ENCODE measurements around the gene MARCHF4. TPM values are rescaled to one million over a fixed set of nuclear protein-coding genes. Genes with fewer than 3 reads are reported as not detected.

The MARCHF4 gene
- total and polyA plus RNA-seq, 8 donors: 0.19 to 4.1 (median 0.52) TPM

DNA sequence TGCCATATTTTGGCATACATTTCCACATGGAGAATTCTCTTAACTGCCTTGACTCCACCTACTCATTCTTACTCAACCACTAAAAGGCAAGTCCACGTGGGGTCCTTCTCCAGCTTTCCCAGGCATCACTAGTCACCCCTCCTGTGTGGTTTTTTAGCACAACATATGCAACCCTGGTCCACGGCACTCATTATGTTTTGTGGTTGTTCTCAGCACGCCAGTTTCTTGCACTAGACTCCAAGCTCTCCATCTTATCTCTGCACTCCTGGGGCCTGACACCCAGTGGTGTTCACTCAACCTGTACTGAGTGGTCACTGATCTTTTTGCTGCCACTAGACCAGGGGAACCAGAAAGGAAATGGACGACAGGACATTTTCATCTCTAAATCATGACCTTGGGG is 18.0 kb downstream of the MARCHF4 start:
- DNase-seq (no peak), FAIRE-seq (no peak), ATAC-seq (no peak)
- Histone ChIP-seq H3K36me3 (no peaks in the 10 kb centered on the region), H3K27me3 (no peaks in the 10 kb centered on the region), H3K9me3 (no peaks in the 10 kb centered on the region), H3K4me3 (no peak overlapping the region), H3K27ac (no peak overlapping the region), H3K4me1 (no peaks in the 10 kb centered on the region)
- 52 to 56% methylated on average over 4 of the region's 4 CpGs for WGBS, 2 donors
- TF ChIP-seq, protein P1, sequence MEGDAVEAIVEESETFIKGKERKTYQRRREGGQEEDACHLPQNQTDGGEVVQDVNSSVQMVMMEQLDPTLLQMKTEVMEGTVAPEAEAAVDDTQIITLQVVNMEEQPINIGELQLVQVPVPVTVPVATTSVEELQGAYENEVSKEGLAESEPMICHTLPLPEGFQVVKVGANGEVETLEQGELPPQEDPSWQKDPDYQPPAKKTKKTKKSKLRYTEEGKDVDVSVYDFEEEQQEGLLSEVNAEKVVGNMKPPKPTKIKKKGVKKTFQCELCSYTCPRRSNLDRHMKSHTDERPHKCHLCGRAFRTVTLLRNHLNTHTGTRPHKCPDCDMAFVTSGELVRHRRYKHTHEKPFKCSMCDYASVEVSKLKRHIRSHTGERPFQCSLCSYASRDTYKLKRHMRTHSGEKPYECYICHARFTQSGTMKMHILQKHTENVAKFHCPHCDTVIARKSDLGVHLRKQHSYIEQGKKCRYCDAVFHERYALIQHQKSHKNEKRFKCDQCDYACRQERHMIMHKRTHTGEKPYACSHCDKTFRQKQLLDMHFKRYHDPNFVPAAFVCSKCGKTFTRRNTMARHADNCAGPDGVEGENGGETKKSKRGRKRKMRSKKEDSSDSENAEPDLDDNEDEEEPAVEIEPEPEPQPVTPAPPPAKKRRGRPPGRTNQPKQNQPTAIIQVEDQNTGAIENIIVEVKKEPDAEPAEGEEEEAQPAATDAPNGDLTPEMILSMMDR (IDR thresholded peaks at IDR 0.05): no peak
- intact Hi-C loops (cut with DNase I): no loop called here

DNA sequence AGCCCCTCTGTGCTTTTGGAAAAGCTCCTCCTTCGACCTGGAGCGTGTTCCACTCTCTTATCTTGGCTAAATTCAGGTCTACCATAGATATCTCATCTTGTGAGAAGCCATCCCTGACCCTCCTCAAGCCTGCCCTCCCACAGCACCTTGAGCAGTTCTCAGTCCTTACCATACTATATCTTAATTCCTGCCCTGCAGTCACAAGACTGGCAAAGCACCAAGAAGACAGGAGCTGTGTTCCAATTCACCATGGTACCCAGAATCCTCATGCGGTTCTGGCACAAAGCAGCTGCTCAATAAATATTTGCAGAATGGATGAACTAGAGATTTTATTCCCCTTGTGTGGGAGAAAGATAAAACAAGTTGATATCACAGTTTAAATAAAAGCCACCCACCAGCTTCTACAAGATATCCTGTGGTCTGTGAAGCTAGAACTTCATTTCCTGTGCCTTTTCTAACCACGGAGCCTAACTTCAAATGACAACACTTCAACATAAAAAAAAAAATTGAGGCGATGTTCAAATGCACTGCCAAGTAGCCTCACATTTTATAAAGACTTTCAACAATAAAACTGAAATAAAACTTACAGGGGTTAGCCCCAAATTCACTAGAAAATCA is 19.5 kb downstream of the MARCHF4 start:
- ATAC-seq (no peak), FAIRE-seq (no peak), DNase-seq (no peak)
- no peak overlapping the region for H3K27ac ChIP-seq
- WGBS, 2 donors: 44 to 56% methylated on average over 5 of the region's 5 CpGs
- H3K27me3 ChIP-seq: no peaks in the 10 kb centered on the region
- no peaks in the 10 kb centered on the region for H3K36me3 ChIP-seq
- H3K4me1 ChIP-seq: no peaks in the 10 kb centered on the region
- no peak overlapping the region for H3K4me3 ChIP-seq
- intact Hi-C loops (cut with DNase I): no loop called here
- H3K9me3 ChIP-seq: no peaks in the 10 kb centered on the region
- TF ChIP-seq, protein P1 (IDR thresholded peaks at IDR 0.05): no peak

DNA sequence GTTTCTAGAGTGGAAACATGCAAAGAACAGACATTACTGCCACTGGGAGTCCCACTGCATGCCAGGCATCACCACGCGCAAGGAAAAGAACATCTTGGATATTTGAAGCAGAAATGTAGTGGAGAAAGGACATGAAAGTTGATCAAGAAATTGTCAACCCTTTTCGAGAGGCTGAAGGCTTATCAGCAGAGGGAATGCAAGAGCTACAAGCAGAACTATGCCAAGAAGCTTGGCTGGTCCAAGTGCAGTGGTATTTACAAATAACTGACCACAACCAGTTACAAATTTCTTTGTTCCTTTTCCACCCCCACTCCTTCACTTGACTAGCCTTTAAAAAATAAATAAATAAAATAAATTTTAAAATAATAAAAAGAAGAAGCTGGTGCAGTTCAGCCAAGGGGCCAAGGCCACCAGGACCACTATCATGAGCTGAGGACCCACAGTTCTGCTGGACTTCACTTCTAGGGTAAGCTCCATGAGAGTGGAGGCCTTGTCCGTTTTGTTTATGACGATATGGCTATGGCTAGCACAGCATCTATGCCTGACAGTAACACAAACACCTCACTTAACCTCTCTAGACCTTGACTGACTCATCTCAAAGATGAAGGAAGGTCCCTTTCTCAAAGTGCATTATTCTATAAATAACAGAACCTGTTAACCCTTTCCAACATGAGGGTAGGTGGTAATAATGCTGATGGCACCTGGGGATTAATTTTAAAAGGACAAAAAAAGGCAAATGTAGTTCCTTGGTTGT is 20.9 kb downstream of the MARCHF4 start:
- TF ChIP-seq, protein P1 (IDR thresholded peaks at IDR 0.05): no peak
- intact Hi-C loops (cut with DNase I): no loop called here
- Histone ChIP-seq H3K27ac (no peak overlapping the region), H3K4me1 (no peaks in the 10 kb centered on the region), H3K4me3 (no peak overlapping the region), H3K27me3 (no peaks in the 10 kb centered on the region), H3K9me3 (no peaks in the 10 kb centered on the region), H3K36me3 (no peaks in the 10 kb centered on the region)
- ATAC-seq (no peak), DNase-seq (no peak), FAIRE-seq (no peak)
- 79 to 83% methylated on average over 5 of the region's 5 CpGs for WGBS, 2 donors

DNA sequence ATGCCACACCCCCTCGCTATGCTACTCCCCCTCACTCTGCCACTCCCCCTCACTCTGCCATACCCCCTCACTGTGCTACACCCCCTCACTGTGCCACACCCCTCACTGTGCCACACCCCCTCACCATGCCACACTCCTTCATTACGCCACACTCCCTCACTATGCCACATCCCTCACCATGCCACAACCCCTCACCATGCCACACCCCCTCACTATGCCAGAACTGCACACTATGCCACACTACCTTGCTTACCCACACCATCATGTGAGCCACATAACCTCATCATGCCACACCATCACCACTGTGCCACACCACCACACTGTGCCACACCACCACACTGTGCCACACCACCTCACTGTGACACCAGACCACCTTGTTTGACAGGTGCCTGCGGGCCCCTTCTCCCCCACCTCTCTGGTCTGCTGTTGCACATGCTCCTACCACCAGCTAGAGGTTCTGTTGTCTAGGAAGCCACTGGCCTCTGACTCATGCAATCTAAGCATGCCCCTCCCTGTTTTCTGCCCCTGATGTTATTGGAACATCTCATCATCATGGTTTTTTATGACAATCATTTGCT is 22.0 kb downstream of the MARCHF4 start:
- Histone ChIP-seq H3K36me3 (no peaks in the 10 kb centered on the region), H3K9me3 (no peaks in the 10 kb centered on the region), H3K4me3 (no peak overlapping the region), H3K4me1 (no peaks in the 10 kb centered on the region), H3K27ac (no peak overlapping the region), H3K27me3 (no peaks in the 10 kb centered on the region)
- DNase-seq: no peak
- intact Hi-C loops (cut with DNase I): no loop called here
- FAIRE-seq: no peak
- peak in 2 of 4 donors; percentile 17 to 55 for ATAC-seq
- WGBS, 2 donors: 85 to 94% methylated on average over 3 of the region's 3 CpGs
- TF ChIP-seq, protein P1 (IDR thresholded peaks at IDR 0.05): no peak

DNA sequence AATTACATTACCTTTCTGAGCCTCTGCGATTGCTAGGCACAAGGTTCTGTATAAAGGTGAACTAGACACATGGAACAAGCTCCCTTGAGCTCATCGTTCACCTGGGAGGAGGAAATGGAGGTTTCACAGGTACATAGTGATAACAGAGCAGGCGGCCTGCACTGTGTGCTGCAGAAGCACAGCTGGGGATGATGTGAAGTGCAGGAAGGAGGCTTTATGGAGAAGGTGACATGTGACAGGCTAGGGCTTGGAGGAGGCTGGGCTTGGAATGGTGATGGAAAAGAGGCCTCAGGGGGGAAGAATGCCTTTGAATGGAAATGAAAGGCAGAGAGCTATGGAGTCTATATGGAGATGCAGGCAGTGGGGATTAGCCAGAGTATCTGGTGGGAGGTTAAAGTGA is 22.9 kb downstream of the MARCHF4 start:
- ATAC-seq (peak in 2 of 4 donors; percentile 32 to 64), FAIRE-seq (no peak), DNase-seq (no peak)
- no peak overlapping the region for H3K4me3 ChIP-seq
- H3K4me1 ChIP-seq: no peaks in the 10 kb centered on the region
- 49 to 56% methylated on average over 3 of the region's 3 CpGs for WGBS, 2 donors
- H3K36me3 ChIP-seq: no peaks in the 10 kb centered on the region
- TF ChIP-seq, protein P1 (IDR thresholded peaks at IDR 0.05): no peak
- no peaks in the 10 kb centered on the region for H3K9me3 ChIP-seq
- intact Hi-C loops (cut with DNase I): no loop called here
- H3K27ac ChIP-seq: no peak overlapping the region
- no peaks in the 10 kb centered on the region for H3K27me3 ChIP-seq

Data from pancreas (tissue), 10 donors.